ENCODE data around the gene NAA40.

NAA40 gene

GRCh38 chr11:63909591-63910506 is 29.0 kb upstream of the NAA40 start:
- DNase-seq, result no peak
- TF ChIP-seq CTCF (IDR thresholded peaks at IDR 0.05; ENCODE audit: low read depth, low read length, missing control alignments), result no peak
- Histone ChIP-seq H3K27ac (no peak overlapping the region), H3K27me3 (replicated peaks) (no peaks in the 10 kb centered on the region), H3K4me3 (ENCODE audit: low read depth, low read length) (no peak overlapping the region), H3K36me3 (replicated peaks) (peaks cover 36% of the 10 kb centered on the region)
- in situ Hi-C loops (cut with HindIII; ENCODE audit: low pct_ligation_motif_present, low sequenced_read_pairs), result no loop called here

GRCh38 chr11:63910675-63911074 is 28.1 kb upstream of the NAA40 start:
- Histone ChIP-seq H3K27me3 (replicated peaks) (no peaks in the 10 kb centered on the region), H3K27ac (no peak overlapping the region), H3K36me3 (replicated peaks) (peaks cover 29% of the 10 kb centered on the region), H3K4me3 (ENCODE audit: low read depth, low read length) (no peak overlapping the region)
- no peak for TF ChIP-seq CTCF (IDR thresholded peaks at IDR 0.05; ENCODE audit: low read depth, low read length, missing control alignments)
- in situ Hi-C loops (cut with HindIII; ENCODE audit: low pct_ligation_motif_present, low sequenced_read_pairs), result no loop called here
- no peak for DNase-seq

- TF ChIP-seq CTCF (IDR thresholded peaks at IDR 0.05; ENCODE audit: low read depth, low read length, missing control alignments), result no peak
- in situ Hi-C loops (cut with HindIII; ENCODE audit: low pct_ligation_motif_present, low sequenced_read_pairs), result no loop called here
- Histone ChIP-seq H3K27me3 (replicated peaks) (no peaks in the 10 kb centered on the region), H3K36me3 (replicated peaks) (peaks cover 24% of the 10 kb centered on the region), H3K27ac (no peak overlapping the region), H3K4me3 (ENCODE audit: low read depth, low read length) (no peak overlapping the region)
- DNase-seq, result no peak
Observed at GRCh38 chr11:63911440-63911839, 27.4 kb upstream of the NAA40 start.

GRCh38 chr11:63911876-63912275 is 26.9 kb upstream of the NAA40 start:
- Histone ChIP-seq H3K4me3 (ENCODE audit: low read depth, low read length) (no peak overlapping the region), H3K36me3 (replicated peaks) (peaks cover 24% of the 10 kb centered on the region), H3K27ac (no peak overlapping the region), H3K27me3 (replicated peaks) (no peaks in the 10 kb centered on the region)
- TF ChIP-seq CTCF (IDR thresholded peaks at IDR 0.05; ENCODE audit: low read depth, low read length, missing control alignments), result no peak
- in situ Hi-C loops (cut with HindIII; ENCODE audit: low pct_ligation_motif_present, low sequenced_read_pairs), result no loop called here
- DNase-seq, result no peak

- H3K27me3 ChIP-seq (replicated peaks), result no peaks in the 10 kb centered on the region
- in situ Hi-C loops (cut with HindIII; ENCODE audit: low pct_ligation_motif_present, low sequenced_read_pairs), result no loop called here
Observed at GRCh38 chr11:63912678-63913077, 26.1 kb upstream of the NAA40 start.

More at GRCh38 chr11:63912678-63913077, 26.1 kb upstream of the NAA40 start:
- no peak for DNase-seq
- no peak for TF ChIP-seq CTCF (IDR thresholded peaks at IDR 0.05; ENCODE audit: low read depth, low read length, missing control alignments)
- Histone ChIP-seq H3K4me3 (ENCODE audit: low read depth, low read length) (no peak overlapping the region), H3K27ac (no peak overlapping the region), H3K36me3 (replicated peaks) (peaks cover 19% of the 10 kb centered on the region)
